Measurements from ENCODE around the gene GTSF1L. TPM values are rescaled to one million over a fixed set of nuclear protein-coding genes. Genes with fewer than 3 reads are reported as not detected.

GTSF1L gene
- total RNA-seq, 1 donor from 2014 or later: not detected

DNA sequence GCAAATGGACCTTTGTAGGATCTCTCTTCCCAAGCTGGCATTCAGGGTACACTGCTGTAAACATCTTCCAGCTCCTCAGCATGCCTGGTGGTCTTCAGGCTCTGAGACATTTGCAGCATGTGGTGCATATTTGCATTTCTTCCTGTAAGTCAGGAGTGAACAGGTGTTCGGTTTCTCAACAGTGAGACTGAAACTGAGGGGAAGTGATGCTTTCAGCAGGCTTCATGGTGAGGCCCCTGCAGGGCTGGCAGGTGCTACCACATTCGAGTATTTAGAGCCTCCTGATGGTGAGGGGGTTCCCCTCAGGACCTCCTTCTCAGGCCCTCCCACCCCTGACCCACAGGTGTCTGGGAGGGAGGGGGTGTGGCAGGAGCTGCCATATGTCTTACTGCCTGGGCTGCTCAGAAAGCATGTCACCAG lies 44.8 kb downstream of the GTSF1L start:
- H3K27ac ChIP-seq: no peak overlapping the region
- DNase-seq (no peak), ATAC-seq (peak in 1 of 2 donors; percentile 68)
- TF ChIP-seq, protein P1, sequence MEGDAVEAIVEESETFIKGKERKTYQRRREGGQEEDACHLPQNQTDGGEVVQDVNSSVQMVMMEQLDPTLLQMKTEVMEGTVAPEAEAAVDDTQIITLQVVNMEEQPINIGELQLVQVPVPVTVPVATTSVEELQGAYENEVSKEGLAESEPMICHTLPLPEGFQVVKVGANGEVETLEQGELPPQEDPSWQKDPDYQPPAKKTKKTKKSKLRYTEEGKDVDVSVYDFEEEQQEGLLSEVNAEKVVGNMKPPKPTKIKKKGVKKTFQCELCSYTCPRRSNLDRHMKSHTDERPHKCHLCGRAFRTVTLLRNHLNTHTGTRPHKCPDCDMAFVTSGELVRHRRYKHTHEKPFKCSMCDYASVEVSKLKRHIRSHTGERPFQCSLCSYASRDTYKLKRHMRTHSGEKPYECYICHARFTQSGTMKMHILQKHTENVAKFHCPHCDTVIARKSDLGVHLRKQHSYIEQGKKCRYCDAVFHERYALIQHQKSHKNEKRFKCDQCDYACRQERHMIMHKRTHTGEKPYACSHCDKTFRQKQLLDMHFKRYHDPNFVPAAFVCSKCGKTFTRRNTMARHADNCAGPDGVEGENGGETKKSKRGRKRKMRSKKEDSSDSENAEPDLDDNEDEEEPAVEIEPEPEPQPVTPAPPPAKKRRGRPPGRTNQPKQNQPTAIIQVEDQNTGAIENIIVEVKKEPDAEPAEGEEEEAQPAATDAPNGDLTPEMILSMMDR (IDR thresholded peaks at IDR 0.05): no peak
- H3K27me3 ChIP-seq (ENCODE audit: low read depth): no peaks in the 10 kb centered on the region
- intact Hi-C loops (cut with DNase I): no loop called here
- H3K4me3 ChIP-seq: no peak overlapping the region
- no peaks in the 10 kb centered on the region for H3K36me3 ChIP-seq
- H3K4me1 ChIP-seq: no peaks in the 10 kb centered on the region
- H3K9me3 ChIP-seq: no peaks in the 10 kb centered on the region

DNA sequence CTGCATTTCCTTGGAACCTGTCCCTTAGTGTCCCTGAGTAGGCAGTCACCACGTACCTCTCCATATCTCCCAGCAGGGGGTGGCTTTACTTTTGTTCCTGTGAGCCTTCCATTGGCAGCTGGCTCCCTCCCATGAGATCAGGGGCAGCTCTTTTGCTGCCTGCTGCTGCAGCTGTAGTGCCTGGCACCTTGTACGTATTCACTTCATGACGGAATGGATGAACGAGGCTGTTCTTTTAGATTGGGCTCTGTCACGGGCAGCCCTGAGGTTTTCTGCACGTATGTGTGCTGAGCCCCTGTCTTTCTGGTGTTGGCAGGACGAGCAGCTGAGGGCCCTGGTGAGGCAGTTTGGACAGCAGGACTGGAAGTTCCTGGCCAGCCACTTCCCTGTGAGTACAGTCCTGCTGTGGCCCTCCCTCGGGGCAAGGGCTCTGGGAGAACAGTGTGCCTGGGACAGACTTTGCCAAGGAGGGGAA lies 45.3 kb downstream of the GTSF1L start:
- ATAC-seq (peak in 1 of 2 donors; percentile 13), DNase-seq (no peak)
- TF ChIP-seq, protein P1 (IDR thresholded peaks at IDR 0.05): no peak
- H3K4me1 ChIP-seq: no peaks in the 10 kb centered on the region
- H3K27me3 ChIP-seq (ENCODE audit: low read depth): no peaks in the 10 kb centered on the region
- H3K4me3 ChIP-seq: no peak overlapping the region
- no peaks in the 10 kb centered on the region for H3K36me3 ChIP-seq
- H3K9me3 ChIP-seq: no peaks in the 10 kb centered on the region
- intact Hi-C loops (cut with DNase I): no loop called here
- no peak overlapping the region for H3K27ac ChIP-seq

DNA sequence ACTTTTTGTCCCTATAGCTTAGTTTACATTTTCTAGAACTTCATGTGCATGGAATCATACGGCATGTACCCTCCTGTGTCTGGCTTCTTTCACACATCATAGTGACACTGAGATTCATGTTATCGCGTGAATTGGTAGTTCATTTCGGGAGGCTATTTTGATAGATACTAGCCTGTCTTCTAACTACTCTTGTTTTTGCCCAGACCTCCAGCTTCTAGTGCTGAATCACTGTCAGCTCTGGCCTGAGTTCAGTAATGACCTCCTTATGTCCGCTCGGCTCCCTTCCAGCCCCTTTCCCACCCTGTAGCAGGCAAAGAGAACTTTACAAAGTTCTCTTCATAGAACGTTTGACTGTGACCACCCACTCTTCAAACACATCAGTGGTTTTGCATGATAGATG lies 45.8 kb downstream of the GTSF1L start:
- DNase-seq: no peak
- no peaks in the 10 kb centered on the region for H3K4me1 ChIP-seq
- H3K27ac ChIP-seq: no peak overlapping the region
- no peak for ATAC-seq
- intact Hi-C loops (cut with DNase I): no loop called here
- H3K4me3 ChIP-seq: no peak overlapping the region
- TF ChIP-seq, protein P1 (IDR thresholded peaks at IDR 0.05): no peak
- no peaks in the 10 kb centered on the region for H3K36me3 ChIP-seq
- H3K27me3 ChIP-seq (ENCODE audit: low read depth): no peaks in the 10 kb centered on the region
- H3K9me3 ChIP-seq: no peaks in the 10 kb centered on the region

DNA sequence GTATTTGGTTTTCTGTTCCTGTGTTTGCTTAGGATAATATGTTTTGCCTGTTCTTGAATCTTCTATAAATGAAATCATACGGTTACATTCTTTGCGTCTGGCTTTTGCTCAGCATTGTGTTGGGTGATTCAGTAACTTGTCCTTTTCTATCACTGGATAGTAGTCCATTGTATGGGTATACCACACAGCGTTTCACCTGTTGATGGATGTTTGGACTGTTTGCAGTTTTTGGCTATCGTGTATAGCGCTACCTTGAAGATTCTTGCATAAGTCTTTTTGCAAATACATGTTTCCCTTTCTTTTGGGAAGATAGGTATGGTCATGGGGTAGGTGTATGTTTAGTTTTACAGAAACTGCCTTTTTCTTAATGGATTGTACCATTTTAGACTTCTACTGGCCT lies 50.4 kb downstream of the GTSF1L start:
- Histone ChIP-seq H3K4me3 (no peak overlapping the region), H3K4me1 (no peaks in the 10 kb centered on the region), H3K9me3 (no peaks in the 10 kb centered on the region), H3K27ac (no peak overlapping the region), H3K36me3 (no peaks in the 10 kb centered on the region), H3K27me3 (ENCODE audit: low read depth) (no peaks in the 10 kb centered on the region)
- TF ChIP-seq, protein P1 (IDR thresholded peaks at IDR 0.05): no peak
- intact Hi-C loops (cut with DNase I): no loop called here
- ATAC-seq: no peak
- DNase-seq: no peak

Other genes starting within 250 kb of the GTSF1L start
- gene L3MBTL1, start 219.3 kb downstream of the GTSF1L start, total RNA-seq: 10.5 TPM
- 1.2 TPM for gene SGK2, start 168.0 kb downstream of the GTSF1L start, total RNA-seq
- gene IFT52, start 136.1 kb downstream of the GTSF1L start, total RNA-seq: 19.9 TPM
- 1.7 TPM for gene MYBL2, start 59.9 kb downstream of the GTSF1L start, total RNA-seq
- 16.3 TPM for gene TOX2, start 187.8 kb upstream of the GTSF1L start, total RNA-seq